ENCODE results near the gene JAK1. TPM values are rescaled to one million over a fixed set of nuclear protein-coding genes. Genes with fewer than 3 reads are reported as not detected.

JAK1 gene
- total RNA-seq, 1 donor from 2014 or later, result 152 TPM

DNA sequence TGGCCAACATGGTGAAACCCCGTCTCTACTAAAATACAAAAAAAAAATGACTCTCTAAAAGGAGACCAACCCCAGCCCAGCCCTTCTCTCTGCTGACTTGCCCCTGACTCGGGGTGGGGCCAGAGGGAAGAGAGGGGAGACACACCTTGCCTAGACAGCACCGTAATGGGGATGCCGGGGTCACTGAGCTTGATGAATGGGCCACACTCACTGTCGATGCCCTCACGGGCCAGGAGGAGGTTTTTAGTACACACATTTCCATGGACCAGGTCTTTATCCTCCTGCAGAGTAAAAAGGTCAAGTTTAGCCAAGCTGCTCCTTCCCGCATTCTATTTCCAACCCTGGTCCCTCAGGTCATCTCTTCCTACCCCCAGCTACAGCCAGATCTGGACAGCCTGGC lies 121.7 kb downstream of the JAK1 start:
- Histone ChIP-seq H3K4me1 (no peaks in the 10 kb centered on the region), H3K27me3 (no peaks in the 10 kb centered on the region), H3K4me3 (no peak overlapping the region), H3K27ac (no peak overlapping the region), H3K9me3 (no peaks in the 10 kb centered on the region), H3K36me3 (peaks cover 93% of the 10 kb centered on the region)
- DNase-seq (no peak), ATAC-seq (no peak)
- no peak for TF ChIP-seq CTCF (IDR thresholded peaks at IDR 0.05)
- intact Hi-C loops (cut with DNase I), result no loop called here

- ATAC-seq, result no peak
- Histone ChIP-seq H3K4me3 (no peak overlapping the region), H3K4me1 (no peaks in the 10 kb centered on the region), H3K9me3 (no peaks in the 10 kb centered on the region), H3K27me3 (no peaks in the 10 kb centered on the region), H3K27ac (no peak overlapping the region), H3K36me3 (peaks cover 93% of the 10 kb centered on the region)
- TF ChIP-seq CTCF (IDR thresholded peaks at IDR 0.05), result no peak
- no peak for DNase-seq
- intact Hi-C loops (cut with DNase I), result no loop called here
Observed at GRCh38 chr1:64844175-64844574, 122.2 kb downstream of the JAK1 start.

GRCh38 chr1:64843675-64844074 lies 122.7 kb downstream of the JAK1 start:
- H3K9me3 ChIP-seq, result no peaks in the 10 kb centered on the region
- DNase-seq, result no peak
- no peak for TF ChIP-seq CTCF (IDR thresholded peaks at IDR 0.05)
- ATAC-seq, result no peak
- intact Hi-C loops (cut with DNase I), result no loop called here
- no peaks in the 10 kb centered on the region for H3K4me1 ChIP-seq
- no peak overlapping the region for H3K27ac ChIP-seq
- H3K27me3 ChIP-seq, result no peaks in the 10 kb centered on the region
- H3K4me3 ChIP-seq, result no peak overlapping the region
- peaks cover 90% of the 10 kb centered on the region for H3K36me3 ChIP-seq

GRCh38 chr1:64842224-64842623 lies 124.1 kb downstream of the JAK1 start:
- no peaks in the 10 kb centered on the region for H3K9me3 ChIP-seq
- TF ChIP-seq CTCF (IDR thresholded peaks at IDR 0.05), result no peak
- intact Hi-C loops (cut with DNase I), result no loop called here
- no peak for DNase-seq
- no peak overlapping the region for H3K27ac ChIP-seq
- no peak overlapping the region for H3K4me3 ChIP-seq
- no peaks in the 10 kb centered on the region for H3K27me3 ChIP-seq
- peaks cover 92% of the 10 kb centered on the region for H3K36me3 ChIP-seq
- ATAC-seq, result no peak
- no peaks in the 10 kb centered on the region for H3K4me1 ChIP-seq

DNA sequence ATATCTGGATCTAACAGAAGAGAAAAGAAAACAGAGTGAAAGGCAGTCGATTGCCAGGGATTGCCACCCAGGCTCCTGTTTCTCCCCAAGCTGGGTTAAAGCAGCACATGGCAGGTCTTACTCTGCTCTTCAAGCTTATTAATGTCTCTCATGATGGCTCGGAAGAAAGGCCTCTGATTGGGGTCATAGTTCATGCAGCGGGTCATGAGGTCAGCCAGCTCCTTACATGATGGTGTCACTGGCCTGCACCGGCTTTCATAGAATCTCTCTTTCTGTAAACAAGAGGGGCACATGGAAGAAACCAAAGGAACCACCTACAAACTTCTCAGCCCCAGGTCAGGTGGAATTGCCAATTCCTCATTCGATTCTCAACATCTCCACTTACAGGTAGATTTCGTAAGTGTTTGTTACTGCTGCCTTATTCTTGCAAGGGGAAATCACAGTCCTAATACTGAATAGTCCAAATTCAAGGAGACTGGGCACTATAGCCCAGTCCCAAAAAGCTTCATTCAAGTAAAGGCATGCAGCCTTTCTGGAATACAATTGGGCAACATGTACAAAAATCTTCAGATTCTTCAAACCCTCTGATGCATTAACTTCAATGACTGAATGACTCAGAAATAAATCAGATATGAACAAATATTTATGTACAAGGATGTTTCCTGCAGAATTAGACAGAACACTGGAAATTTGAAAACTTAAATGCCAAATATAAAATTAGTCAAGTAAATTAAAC lies 124.9 kb downstream of the JAK1 start:
- Histone ChIP-seq H3K27me3 (no peaks in the 10 kb centered on the region), H3K36me3 (peaks cover 92% of the 10 kb centered on the region), H3K9me3 (no peaks in the 10 kb centered on the region), H3K4me3 (no peak overlapping the region), H3K27ac (no peak overlapping the region), H3K4me1 (no peaks in the 10 kb centered on the region)
- ATAC-seq (no peak), DNase-seq (no peak)
- intact Hi-C loops (cut with DNase I), result no loop called here
- no peak for TF ChIP-seq CTCF (IDR thresholded peaks at IDR 0.05)
